ENCODE results near the gene GSTM3. TPM values are rescaled to one million over a fixed set of nuclear protein-coding genes. Genes with fewer than 3 reads are reported as not detected.

Gene GSTM3
- total and polyA plus RNA-seq, 9 of the 15 experiments (the other 6 are each of a cell fraction or from before 2014, with no cell fraction given): 3.9 to 24.5 (median 9.4) TPM

GRCh38 chr1:109704173-109704572, 36.7 kb downstream of the GSTM3 start:
- 9% methylated on average over 8 of the region's 8 CpGs for WGBS (ENCODE audit: insufficient coverage, low coverage, missing lambda C conversion rate)
- no peak for FAIRE-seq
- H3K9me1 ChIP-seq (ENCODE audit: control insufficient read depth, insufficient read depth, low read length): no peaks in the 10 kb centered on the region
- no peaks in the 10 kb centered on the region for H4K20me1 ChIP-seq (replicated peaks; ENCODE audit: control insufficient read depth, insufficient read depth, low read length)
- peak; percentile 2 to 11 (median 6) for DNase-seq (ENCODE audit: extremely low read depth in 1 of 4, low spot score in 3 of 4)
- intact Hi-C loops (cut with micrococcal nuclease): loop anchor here (5.0 kb wide), 1 partner anchor 62 kb away; no protein-coding TSS in a partner anchor
- peaks cover 12% of the 10 kb centered on the region for H3K9me3 ChIP-seq (replicated peaks; ENCODE audit: control insufficient read depth, insufficient read depth, low read depth, low read length)
- no peak overlapping the region for H3K4me3 ChIP-seq
- no peaks in the 10 kb centered on the region for H3K79me2 ChIP-seq (ENCODE audit: control insufficient read depth, insufficient read depth, low read length)
- POLR2A ChIA-PET: interaction anchor here (0.6 to 0.8 kb wide), 2 partner anchors 31 to 440 kb away, joined by 3 read pairs; no protein-coding TSS in a partner anchor
- CTCF ChIA-PET (ENCODE audit: low intra/inter-chr PET ratio): interaction anchor here (1.6 kb wide), 1 partner anchor 61 kb away, joined by 6 read pairs; no protein-coding TSS in a partner anchor
- no peak overlapping the region for H3K9ac ChIP-seq (ENCODE audit: insufficient read depth in 1 of 2, low read depth in 2 of 2, low read length in 2 of 2)
- no peaks in the 10 kb centered on the region for H3K4me1 ChIP-seq (replicated peaks in 1 of 2; ENCODE audit: control insufficient read depth in 2 of 2, insufficient read depth in 2 of 2, low read length in 2 of 2)
- H3K36me3 ChIP-seq (ENCODE audit: control insufficient read depth, insufficient read depth, low read length): no peaks in the 10 kb centered on the region
- in situ Hi-C loops (cut with MboI): no loop called here
- ATAC-seq: no peak
- no peak overlapping the region for H2AFZ ChIP-seq (ENCODE audit: low read depth, low read length)
- no TSS peak for BruUV-seq (replicated peaks)
- no peak overlapping the region for H3K27ac ChIP-seq (ENCODE audit: extremely low read depth, low read depth, low read length)
- H3K4me2 ChIP-seq (ENCODE audit: insufficient read depth, low read length): no peak overlapping the region
- peaks cover 0 to 8% of the 10 kb centered on the region in 2 experiments; a peak in 2 of 5 replicates for H3K27me3 ChIP-seq (ENCODE audit: control insufficient read depth in 2 of 2, insufficient read depth in 2 of 2, low read length in 2 of 2)
- TF ChIP-seq HDAC6 (IDR thresholded peaks at IDR 0.05; ENCODE audit: low read depth, low read length) (no peak), CTCF (IDR thresholded peaks at IDR 0.05 in 2 of 3, conservative IDR thresholded peaks at IDR 0.05 in 1 of 3; ENCODE audit: insufficient read depth in 2 of 3, low read depth in 1 of 3, low read length in 3 of 3) (peak in 2 of 3 experiments; percentile 10 to 44; a peak in 2 of 6 replicates), ELF2 (CRISPR knock-in tag; IDR thresholded peaks at IDR 0.05) (no peak), SETDB1 (IDR thresholded peaks at IDR 0.05; ENCODE audit: low read length) (no peak), RAD21 (CRISPR knock-in tag; conservative IDR thresholded peaks at IDR 0.05 in 1 of 2, IDR thresholded peaks at IDR 0.05 in 1 of 2) (peak in 1 of 2 experiments; percentile 25; a peak in 1 of 4 replicates)
